GM12874 (cell line): Measurements from ENCODE around the gene PSMG2.

Experiments used
- TF ChIP-seq, protein P1 (sequence below): IDR thresholded peaks from 2 replicates; pipeline ENCODE4 v1.5.1; 2011; ENCODE audit warnings: low read depth, mild to moderate bottlenecking, control low read depth, low read length, moderate library complexity; ENCODE audit not compliant: insufficient read depth

PSMG2 gene

DNA sequence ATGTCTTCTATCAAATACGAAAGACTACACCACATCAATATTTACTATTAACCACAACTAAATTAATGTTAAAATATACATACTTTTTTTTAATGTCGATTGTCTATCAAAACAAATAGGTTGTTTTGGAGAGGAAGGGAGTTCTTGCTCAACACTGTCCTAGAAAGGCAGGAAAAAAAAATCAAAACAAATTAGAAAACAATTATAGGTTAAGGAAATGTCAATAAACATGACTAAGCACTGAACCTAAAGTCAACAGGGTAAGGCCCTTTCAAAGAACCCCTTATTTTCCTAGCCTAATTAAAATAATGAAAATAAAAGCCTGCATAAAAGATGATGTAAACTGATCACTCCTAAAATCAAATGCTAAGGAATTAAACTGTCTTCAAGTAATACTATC is 3.1 kb upstream of the PSMG2 start:
- TF ChIP-seq, protein P1, sequence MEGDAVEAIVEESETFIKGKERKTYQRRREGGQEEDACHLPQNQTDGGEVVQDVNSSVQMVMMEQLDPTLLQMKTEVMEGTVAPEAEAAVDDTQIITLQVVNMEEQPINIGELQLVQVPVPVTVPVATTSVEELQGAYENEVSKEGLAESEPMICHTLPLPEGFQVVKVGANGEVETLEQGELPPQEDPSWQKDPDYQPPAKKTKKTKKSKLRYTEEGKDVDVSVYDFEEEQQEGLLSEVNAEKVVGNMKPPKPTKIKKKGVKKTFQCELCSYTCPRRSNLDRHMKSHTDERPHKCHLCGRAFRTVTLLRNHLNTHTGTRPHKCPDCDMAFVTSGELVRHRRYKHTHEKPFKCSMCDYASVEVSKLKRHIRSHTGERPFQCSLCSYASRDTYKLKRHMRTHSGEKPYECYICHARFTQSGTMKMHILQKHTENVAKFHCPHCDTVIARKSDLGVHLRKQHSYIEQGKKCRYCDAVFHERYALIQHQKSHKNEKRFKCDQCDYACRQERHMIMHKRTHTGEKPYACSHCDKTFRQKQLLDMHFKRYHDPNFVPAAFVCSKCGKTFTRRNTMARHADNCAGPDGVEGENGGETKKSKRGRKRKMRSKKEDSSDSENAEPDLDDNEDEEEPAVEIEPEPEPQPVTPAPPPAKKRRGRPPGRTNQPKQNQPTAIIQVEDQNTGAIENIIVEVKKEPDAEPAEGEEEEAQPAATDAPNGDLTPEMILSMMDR: no peak

- TF ChIP-seq, protein P1: no peak
These were observed 1.7 kb upstream of the PSMG2 start for GRCh38 chr18:12701161-12701560.

DNA sequence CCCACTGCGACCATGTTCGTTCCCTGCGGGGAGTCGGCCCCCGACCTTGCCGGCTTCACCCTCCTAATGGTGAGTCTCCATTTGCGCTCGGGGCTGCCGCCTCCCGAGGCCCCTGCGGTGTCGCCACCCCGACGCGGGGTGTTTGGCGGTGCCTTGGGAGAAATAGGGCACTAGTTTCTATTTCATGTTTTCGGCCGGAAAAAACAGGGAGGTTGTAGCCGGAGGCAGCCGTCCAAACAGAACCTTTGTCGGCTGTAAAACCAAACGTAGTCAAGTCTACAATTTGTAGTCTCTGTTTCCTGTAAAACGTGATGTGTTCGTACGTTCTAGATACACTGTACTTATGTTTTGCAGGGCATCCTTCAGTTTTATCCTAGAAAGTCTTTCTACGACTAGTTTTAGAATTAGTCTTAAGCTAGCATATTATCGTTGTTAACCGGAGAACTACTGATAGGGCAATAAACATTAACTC is 290 bp downstream of the PSMG2 start:
- TF ChIP-seq, protein P1: no peak

DNA sequence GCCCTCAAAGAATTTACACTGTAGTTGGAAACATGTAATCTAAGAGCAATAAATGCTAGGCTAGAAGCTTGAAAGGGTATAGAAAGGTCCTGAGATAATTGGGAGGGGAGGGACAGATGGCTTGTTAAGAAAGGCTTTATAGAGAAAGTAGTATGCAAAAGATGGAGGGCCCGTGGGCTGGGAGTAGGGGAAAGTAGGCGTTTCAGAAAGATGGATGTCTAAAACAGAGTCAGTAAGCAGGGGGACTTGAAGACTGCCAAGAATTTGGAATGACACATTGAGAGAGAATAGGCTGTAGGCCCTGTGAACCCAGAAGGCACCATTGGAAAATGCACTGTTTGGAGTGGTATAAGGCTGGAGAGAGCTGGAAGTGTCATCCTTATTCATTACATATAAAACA is 822 bp downstream of the PSMG2 start:
- TF ChIP-seq, protein P1: no peak

DNA sequence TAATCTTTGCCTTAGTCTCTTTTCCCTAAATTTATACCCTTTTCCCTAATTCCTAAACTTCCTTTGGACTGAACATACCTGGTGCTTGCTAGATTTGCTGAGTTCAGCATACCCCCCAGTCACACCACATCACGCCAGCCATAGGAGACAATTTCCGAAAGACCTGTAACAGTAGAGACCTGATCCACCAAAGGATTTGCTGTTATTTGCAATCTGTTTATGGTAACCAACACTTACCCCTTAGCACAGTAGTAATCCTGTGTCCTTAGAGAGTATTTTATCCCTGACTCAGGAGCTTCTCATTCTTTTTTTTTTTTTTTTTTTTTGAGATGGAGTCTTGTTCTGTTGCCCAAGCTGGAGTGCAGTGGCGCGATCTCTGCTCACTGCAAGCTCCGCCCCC is 8.6 kb downstream of the PSMG2 start:
- TF ChIP-seq, protein P1: no peak

- TF ChIP-seq, protein P1: no peak
These were observed 18.8 kb downstream of the PSMG2 start for GRCh38 chr18:12721495-12722275.

DNA sequence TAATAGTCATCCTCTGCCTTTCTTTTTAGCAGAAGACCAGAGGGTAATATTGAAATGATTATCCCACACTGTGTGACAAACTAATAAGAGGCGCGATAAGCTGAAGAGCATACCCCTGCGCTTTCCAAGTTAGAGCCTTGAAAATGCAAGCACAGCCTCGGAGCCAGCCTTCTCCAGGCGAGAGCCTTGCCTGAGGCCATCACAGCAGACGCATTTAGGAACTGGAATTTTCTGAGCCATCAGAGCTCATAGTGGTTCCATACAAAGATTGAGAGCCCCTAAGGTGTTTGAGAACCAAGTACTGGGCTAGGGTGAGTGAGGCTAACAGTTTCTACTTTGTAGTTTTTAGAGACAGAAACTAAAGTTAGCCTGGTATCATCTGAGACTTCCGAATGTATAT is 19.9 kb downstream of the PSMG2 start:
- TF ChIP-seq, protein P1: no peak

- TF ChIP-seq, protein P1: no peak
These were observed 23.5 kb downstream of the PSMG2 start for GRCh38 chr18:12726331-12726730.
